H1 (cell line): ENCODE data around the gene RASL10B.

Experiments used
- CTCF ChIP-seq, 3 experiments: IDR thresholded peaks; 1 replicate in 2 of 3; 2 replicates in 1 of 3; pipeline versions ENCODE4 v1.5.1 to v1.6.1; 2011; ENCODE audit warnings: low read length in 3 of 3, mild to moderate bottlenecking in 3 of 3, inconsistent platforms in 2 of 3, low read depth in 1 of 3, moderate library complexity in 1 of 3; ENCODE audit not compliant: insufficient read depth in 1 of 3; ENCODE audit errors: control extremely low read depth in 1 of 3
- E2F6 ChIP-seq: IDR thresholded peaks from 2 replicates; pipeline ENCODE4 v1.6.1; 2012; ENCODE audit warnings: inconsistent platforms
- HDAC2 ChIP-seq, 2 experiments: fragments of 300-600 bp in 1 of 2; sonication (generic) in 1 of 2; IDR thresholded peaks; 2 replicates each; pipeline ENCODE4 v1.6.1; 2011 to 2012; ENCODE audit warnings: low read depth in 2 of 2, low read length in 2 of 2, mild to moderate bottlenecking in 2 of 2, moderate library complexity in 2 of 2, borderline replicate concordance in 1 of 2, inconsistent platforms in 1 of 2
- POLR2A ChIP-seq, 2 experiments: IDR thresholded peaks; 1 replicate in 1 of 2; 2 replicates in 1 of 2; pipeline ENCODE4 v1.6.1; 2011; ENCODE audit warnings: low read depth in 2 of 2, low read length in 2 of 2, mild to moderate bottlenecking in 2 of 2; ENCODE audit errors: control extremely low read depth in 1 of 2
- POLR2AphosphoS5 ChIP-seq: IDR thresholded peaks from 2 replicates; pipeline ENCODE4 v1.6.1; 2011; ENCODE audit warnings: low read depth, low read length
- RFX5 ChIP-seq: IDR thresholded peaks from 2 replicates; pipeline ENCODE4 v1.6.1; 2011; ENCODE audit warnings: low read depth, low read length, improper control_type of control experiment, borderline replicate concordance
- RNF2 ChIP-seq: fragments of 200-900, 300-1000 bp; sonication (generic); IDR thresholded peaks from 2 replicates; pipeline ENCODE4 v1.7.1; 2016; ENCODE audit warnings: borderline replicate concordance, low read depth, mild to moderate bottlenecking, antibody characterized with exemption, low read length; ENCODE audit not compliant: poor library complexity, severe bottlenecking; ENCODE audit errors: missing control alignments
- TEAD4 ChIP-seq: IDR thresholded peaks from 2 replicates; pipeline ENCODE4 v1.6.1; 2012; ENCODE audit warnings: low read depth, low read length, inconsistent platforms, mixed read lengths
- YY1 ChIP-seq: IDR thresholded peaks from 2 replicates; pipeline ENCODE4 v1.6.1; 2011; ENCODE audit warnings: low read depth, mild to moderate bottlenecking, low read length
- ZNF274 ChIP-seq: IDR thresholded peaks from 2 replicates; pipeline ENCODE4 v1.7.0; 2012; ENCODE audit warnings: low read length, borderline replicate concordance; ENCODE audit errors: extremely low read depth

- TF ChIP-seq E2F6 (no peak), ZNF274 (no peak), HDAC2 (IDR thresholded peaks at IDR 0.05; ENCODE audit: borderline replicate concordance in 1 of 2, low read depth in 2 of 2, low read length in 2 of 2) (no peak), RFX5 (no peak), TEAD4 (no peak), YY1 (no peak), POLR2A (IDR thresholded peaks at IDR 0.05; ENCODE audit: control extremely low read depth in 1 of 2, low read depth in 2 of 2, low read length in 2 of 2) (no peak), CTCF (IDR thresholded peaks at IDR 0.05; ENCODE audit: control extremely low read depth in 1 of 3, insufficient read depth in 1 of 3, low read depth in 1 of 3, low read length in 3 of 3) (no peak), POLR2AphosphoS5 (no peak), RNF2 (no peak)
Observed at GRCh38 chr17:35695613-35696012, 35.8 kb upstream of the RASL10B start.
